CD14-positive monocyte (primary cell): ENCODE measurements around the gene HOXA1. TPM values are rescaled to one million over a fixed set of nuclear protein-coding genes. Genes with fewer than 3 reads are reported as not detected.

Experiments used
- DNase-seq, 3 donors: peaks; one replicate each; pipeline ENCODE4 v3.0.0-alpha.2; 2011 to 2022
- H2AFZ ChIP-seq: 2 replicates; pipeline ENCODE4 v1.6.0; 2012; ENCODE audit warnings: mild to moderate bottlenecking, low read depth, low read length, inconsistent platforms; ENCODE audit not compliant: insufficient read depth, poor library complexity, severe bottlenecking
- H3K27ac ChIP-seq, 2 donors: 1 replicate in 1 of 2; 2 replicates in 1 of 2; pipeline ENCODE4 v1.5.1; 2012 to 2013; ENCODE audit warnings: low read length in 2 of 2, control low read depth in 1 of 2, inconsistent platforms in 1 of 2, low read depth in 1 of 2, mild to moderate bottlenecking in 1 of 2
- H3K27me3 ChIP-seq, 2 donors: one replicate each; pipeline versions ENCODE4 v1.6.0 to v1.6.1; 2011 to 2013; ENCODE audit warnings: low read length in 2 of 2; ENCODE audit not compliant: control insufficient read depth in 2 of 2, insufficient read depth in 2 of 2
- H3K36me3 ChIP-seq, 2 donors: replicated peaks in 1 of 2; 1 replicate in 1 of 2; 2 replicates in 1 of 2; pipeline versions ENCODE4 v1.5.1 to v1.6.1; 2012 to 2013; ENCODE audit warnings: low read length in 2 of 2, control low read depth in 1 of 2, inconsistent platforms in 1 of 2, mild to moderate bottlenecking in 1 of 2; ENCODE audit not compliant: insufficient read depth in 2 of 2, control insufficient read depth in 1 of 2
- H3K4me1 ChIP-seq, 2 donors: 1 replicate in 1 of 2; 2 replicates in 1 of 2; pipeline versions ENCODE4 v1.5.1 to v1.6.1; 2012 to 2013; ENCODE audit warnings: low read length in 2 of 2, control low read depth in 1 of 2, inconsistent platforms in 1 of 2, mild to moderate bottlenecking in 1 of 2, moderate library complexity in 1 of 2; ENCODE audit not compliant: insufficient read depth in 2 of 2, control insufficient read depth in 1 of 2
- H3K4me2 ChIP-seq: replicated peaks from 2 replicates; pipeline ENCODE3; 2012; ENCODE audit warnings: low read length, moderate library complexity, mild to moderate bottlenecking; ENCODE audit not compliant: poor library complexity, severe bottlenecking; ENCODE audit errors: extremely low read depth
- H3K4me3 ChIP-seq, 3 experiments: fragments of 200-600 bp in 1 of 3; sonication (generic) in 1 of 3; replicated peaks in 1 of 3; 1 replicate in 2 of 3; 2 replicates in 1 of 3; pipeline ENCODE4 v1.5.1; 2011 to 2013; ENCODE audit warnings: low read length in 3 of 3, mild to moderate bottlenecking in 3 of 3, control low read depth in 2 of 3, low read depth in 2 of 3, inconsistent platforms in 1 of 3, moderate library complexity in 1 of 3
- H3K79me2 ChIP-seq: 2 replicates; pipeline ENCODE4 v1.6.0; 2012; ENCODE audit warnings: mild to moderate bottlenecking, control low read depth, inconsistent platforms, low read length, moderate library complexity; ENCODE audit not compliant: insufficient read depth
- H3K9ac ChIP-seq: 2 replicates; pipeline ENCODE4 v1.6.0; 2017; ENCODE audit warnings: low read length, mild to moderate bottlenecking; ENCODE audit not compliant: insufficient read depth, poor library complexity, severe bottlenecking
- H3K9me3 ChIP-seq, 2 donors: replicated peaks in 1 of 2; 1 replicate in 1 of 2; 2 replicates in 1 of 2; pipeline versions ENCODE4 v1.5.1 to v1.6.1; 2012 to 2013; ENCODE audit warnings: low read length in 2 of 2, control low read depth in 1 of 2; ENCODE audit not compliant: control insufficient read depth in 1 of 2, insufficient read depth in 1 of 2
- H4K20me1 ChIP-seq: 2 replicates; pipeline ENCODE4 v1.6.0; 2012; ENCODE audit warnings: mild to moderate bottlenecking, low read length, control low read depth, moderate library complexity; ENCODE audit not compliant: insufficient read depth
- H3K27ac Mint-ChIP-seq, 7 donors: one replicate each; pipeline ENCODE4 v1.8.0; 2020; ENCODE audit warnings: mild to moderate bottlenecking in 7 of 7, mixed read lengths in 7 of 7, moderate library complexity in 6 of 7, inconsistent platforms in 2 of 7
- H3K27me3 Mint-ChIP-seq, 3 donors: one replicate each; pipeline ENCODE4 v1.8.0; 2021 to 2022; ENCODE audit warnings: low read depth in 3 of 3, mild to moderate bottlenecking in 3 of 3, mixed read lengths in 3 of 3, moderate library complexity in 3 of 3, inconsistent platforms in 1 of 3
- H3K36me3 Mint-ChIP-seq, 2 donors: one replicate each; pipeline ENCODE4 v1.8.0; 2020; ENCODE audit warnings: mixed read lengths in 2 of 2, inconsistent platforms in 1 of 2, mild to moderate bottlenecking in 1 of 2
- H3K4me1 Mint-ChIP-seq: one replicate; pipeline ENCODE4 v1.8.0; 2020; ENCODE audit warnings: mild to moderate bottlenecking, mixed read lengths
- H3K4me3 Mint-ChIP-seq, 2 donors: one replicate each; pipeline ENCODE4 v1.8.0; 2020; ENCODE audit warnings: mild to moderate bottlenecking in 2 of 2, mixed read lengths in 2 of 2, moderate library complexity in 1 of 2
- H3K9me3 Mint-ChIP-seq, 7 donors: one replicate each; pipeline ENCODE4 v1.8.0; 2020 to 2022; ENCODE audit warnings: mixed read lengths in 7 of 7, mild to moderate bottlenecking in 6 of 7, moderate library complexity in 6 of 7, inconsistent platforms in 2 of 7
- WGBS: methylation state at CpG from one replicate; pipeline ENCODE4 v1.1.5; 2013; ENCODE audit warnings: missing lambda C conversion rate; ENCODE audit not compliant: insufficient coverage; 5-methylcytosine and 5-hydroxymethylcytosine counted together
- intact Hi-C, 2 donors: fragments of 100-400 bp; cut with micrococcal nuclease; formaldehyde crosslinking; loops; one replicate each; pipeline versions ENCODE4 v1.15.0 to v1.15.1; 2023
- polyA plus RNA-seq, 3 donors: library from polyadenylated mRNA; depleted of rRNA in 1 of 3; unstranded in 2 of 3; stranded (reverse) in 1 of 3; fragments of 300-500 nt in 2 of 3; fragments of >200 nt in 1 of 3; fragmentation: Illumina TruSeq in 2 of 3; gene quantifications; 1 replicate in 2 of 3; 2 replicates in 1 of 3; pipeline ENCODE4 v1.2.3, GENCODE V29; 2012 to 2021
- TF ChIP-seq, protein P1 (sequence below): fragments of 200-600 bp; IDR thresholded peaks from one replicate; pipeline ENCODE4 v1.8.0; 2022; ENCODE audit warnings: antibody characterized with exemption, mild to moderate bottlenecking

HOXA1 gene
- polyA plus RNA-seq, 3 donors = 0.11 to 0.37 TPM; not detected in 1

DNA sequence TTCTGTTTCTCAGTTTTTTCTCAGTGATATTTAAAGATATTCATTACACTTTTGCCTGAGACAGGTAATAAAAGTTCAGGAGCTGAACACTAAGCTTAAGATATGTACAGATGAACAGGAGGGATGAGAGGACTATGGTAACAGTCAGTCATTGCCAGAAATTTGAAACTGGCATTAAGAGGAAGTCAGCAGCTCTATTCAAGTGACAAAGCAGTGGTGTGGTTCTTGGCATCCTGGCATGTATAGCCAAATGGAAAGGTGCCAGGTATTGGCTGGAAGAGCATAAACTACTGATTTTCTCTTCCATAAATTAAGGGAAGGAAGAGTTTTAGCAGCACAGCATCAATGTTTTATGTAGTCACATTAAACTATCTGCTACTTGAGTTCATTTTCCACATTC, 22.7 kb downstream of the HOXA1 start:
- no peak overlapping the region for H3K27ac Mint-ChIP-seq
- no peak overlapping the region for H3K4me3 Mint-ChIP-seq
- H3K4me1 Mint-ChIP-seq = peaks cover 3% of the 10 kb centered on the region
- intact Hi-C loops = no loop called here
- Histone ChIP-seq H3K4me2 (no peak overlapping the region), H4K20me1 (no peaks in the 10 kb centered on the region), H3K27me3 (no peaks in the 10 kb centered on the region), H3K4me3 (no peak overlapping the region), H3K9me3 (peaks cover 0 to 4% of the 10 kb centered on the region in 2 donors), H3K27ac (no peak overlapping the region), H3K36me3 (no peaks in the 10 kb centered on the region), H2AFZ (no peak overlapping the region), H3K4me1 (no peaks in the 10 kb centered on the region), H3K79me2 (no peaks in the 10 kb centered on the region), H3K9ac (no peak overlapping the region)
- H3K27me3 Mint-ChIP-seq = peaks cover 1 to 4% (median 2%) of the 10 kb centered on the region in 3 donors
- TF ChIP-seq, protein P1, sequence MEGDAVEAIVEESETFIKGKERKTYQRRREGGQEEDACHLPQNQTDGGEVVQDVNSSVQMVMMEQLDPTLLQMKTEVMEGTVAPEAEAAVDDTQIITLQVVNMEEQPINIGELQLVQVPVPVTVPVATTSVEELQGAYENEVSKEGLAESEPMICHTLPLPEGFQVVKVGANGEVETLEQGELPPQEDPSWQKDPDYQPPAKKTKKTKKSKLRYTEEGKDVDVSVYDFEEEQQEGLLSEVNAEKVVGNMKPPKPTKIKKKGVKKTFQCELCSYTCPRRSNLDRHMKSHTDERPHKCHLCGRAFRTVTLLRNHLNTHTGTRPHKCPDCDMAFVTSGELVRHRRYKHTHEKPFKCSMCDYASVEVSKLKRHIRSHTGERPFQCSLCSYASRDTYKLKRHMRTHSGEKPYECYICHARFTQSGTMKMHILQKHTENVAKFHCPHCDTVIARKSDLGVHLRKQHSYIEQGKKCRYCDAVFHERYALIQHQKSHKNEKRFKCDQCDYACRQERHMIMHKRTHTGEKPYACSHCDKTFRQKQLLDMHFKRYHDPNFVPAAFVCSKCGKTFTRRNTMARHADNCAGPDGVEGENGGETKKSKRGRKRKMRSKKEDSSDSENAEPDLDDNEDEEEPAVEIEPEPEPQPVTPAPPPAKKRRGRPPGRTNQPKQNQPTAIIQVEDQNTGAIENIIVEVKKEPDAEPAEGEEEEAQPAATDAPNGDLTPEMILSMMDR = no peak
- no peak for DNase-seq
- no peaks in the 10 kb centered on the region for H3K36me3 Mint-ChIP-seq
- H3K9me3 Mint-ChIP-seq = peaks cover 0 to 7% (median 4%) of the 10 kb centered on the region in 7 donors

DNA sequence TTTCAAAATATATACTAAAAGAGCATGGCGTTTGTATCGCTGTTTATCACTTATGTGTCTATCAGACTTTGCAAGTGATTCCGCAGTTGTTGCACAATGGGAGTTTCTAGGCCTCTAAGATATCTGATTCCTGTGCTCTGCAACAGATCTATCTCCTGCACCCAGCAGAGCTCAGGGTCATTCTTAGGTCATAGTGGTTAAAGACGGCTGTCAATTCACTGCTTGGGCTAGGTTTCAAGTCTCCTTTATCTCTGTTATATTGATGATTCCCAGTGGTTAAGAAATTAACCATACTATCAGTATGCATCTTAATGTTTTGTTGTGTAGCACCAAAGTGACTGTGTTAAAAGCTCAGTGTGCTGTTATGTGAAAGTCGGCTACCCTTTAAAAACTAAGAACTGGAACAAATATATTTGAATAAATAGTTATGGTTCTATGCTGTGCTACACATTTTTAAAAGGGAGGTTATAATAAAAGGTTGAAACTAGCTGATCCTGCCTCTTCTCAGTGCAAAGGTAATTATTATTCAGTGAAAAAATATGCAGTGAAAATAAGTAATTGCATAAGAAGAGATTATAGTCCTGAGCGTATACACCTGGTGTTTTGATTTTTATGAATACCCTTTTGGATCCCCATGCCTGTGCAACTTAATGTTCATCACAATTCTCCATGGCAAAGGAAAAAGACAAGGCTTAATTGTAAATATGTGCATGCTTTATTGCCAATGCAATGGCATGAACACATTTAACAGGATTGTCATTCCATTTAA, 24.0 kb downstream of the HOXA1 start:
- H3K27me3 Mint-ChIP-seq = peaks cover 1 to 5% (median 2%) of the 10 kb centered on the region in 3 donors
- Histone ChIP-seq H3K36me3 (no peaks in the 10 kb centered on the region), H3K4me2 (no peak overlapping the region), H3K4me1 (no peaks in the 10 kb centered on the region), H3K9me3 (peaks cover 0 to 4% of the 10 kb centered on the region in 2 donors), H3K4me3 (no peak overlapping the region), H4K20me1 (no peaks in the 10 kb centered on the region), H3K27me3 (no peaks in the 10 kb centered on the region), H3K27ac (no peak overlapping the region), H3K79me2 (no peaks in the 10 kb centered on the region), H2AFZ (no peak overlapping the region), H3K9ac (no peak overlapping the region)
- 83% methylated on average over 3 of the region's 6 CpGs for WGBS
- H3K9me3 Mint-ChIP-seq = peaks cover 0 to 7% (median 4%) of the 10 kb centered on the region in 7 donors
- intact Hi-C loops = no loop called here
- no peak for DNase-seq
- H3K4me3 Mint-ChIP-seq = no peak overlapping the region
- TF ChIP-seq, protein P1 = no peak
- no peak overlapping the region for H3K27ac Mint-ChIP-seq
- peaks cover 3% of the 10 kb centered on the region for H3K4me1 Mint-ChIP-seq
- H3K36me3 Mint-ChIP-seq = no peaks in the 10 kb centered on the region
